IMR-90 (cell line): Measurements from ENCODE around the gene RXFP4. TPM values are rescaled to one million over a fixed set of nuclear protein-coding genes. Genes with fewer than 3 reads are reported as not detected.
A peak's percentile ranks its signal among the peaks of the same experiment; 100 is the strongest.

Source experiments
- ATAC-seq: fragments of 200-7000 bp; cut with Tn5 transposase; 2 replicates; pipeline ENCODE4 v1.9.1; 2020; ENCODE audit warnings: low read depth, mild to moderate bottlenecking, moderate library complexity
- BruUV-seq: library from RNA; stranded (reverse); fragments of 400-500 nt; replicated peaks from 2 replicates; lab custom pipeline; 2021; lab: Mats Ljungman, UMichigan
- CTCF ChIA-PET: fragments of 300-600 bp; formaldehyde crosslinking; extraction: SDS; loops from one replicate; lab custom pipeline; 2021; ENCODE audit warnings: antibody characterized with exemption; lab: Yijun Ruan, JAX
- POLR2A ChIA-PET: fragments of 300-600 bp; sonication (Branson Sonifier 250); formaldehyde crosslinking; loops from one replicate; lab custom pipeline; 2022; ENCODE audit warnings: antibody characterized with exemption; ENCODE audit not compliant: unreplicated experiment; lab: Charles Lee
- DNase-seq: peaks from one replicate; pipeline ENCODE4 v3.0.0; 2013
- H2AFZ ChIP-seq: replicated peaks from 2 replicates; pipeline ENCODE3; 2013; ENCODE audit warnings: low read length, mild to moderate bottlenecking; ENCODE audit not compliant: poor library complexity
- H2AK5ac ChIP-seq: 2 replicates; pipeline ENCODE4 v1.6.1; 2013; ENCODE audit warnings: low read depth, low read length, inconsistent platforms
- H2AK9ac ChIP-seq: replicated peaks from 2 replicates; pipeline ENCODE3; 2013; ENCODE audit warnings: mild to moderate bottlenecking, low read depth, low read length, moderate library complexity; ENCODE audit not compliant: poor library complexity
- H2BK120ac ChIP-seq: 2 replicates; pipeline ENCODE4 v1.6.1; 2013; ENCODE audit warnings: low read depth, low read length, inconsistent platforms
- H2BK15ac ChIP-seq: 3 replicates; pipeline ENCODE4 v1.6.1; 2013; ENCODE audit warnings: low read depth, low read length, inconsistent platforms
- H2BK20ac ChIP-seq: 2 replicates; pipeline ENCODE4 v1.6.1; 2013; ENCODE audit warnings: low read depth, mild to moderate bottlenecking, inconsistent platforms, low read length, moderate library complexity
- H2BK5ac ChIP-seq: 2 replicates; pipeline ENCODE4 v1.6.1; 2013; ENCODE audit warnings: mild to moderate bottlenecking, low read depth, low read length, inconsistent platforms; ENCODE audit not compliant: poor library complexity, severe bottlenecking
- H3K14ac ChIP-seq: replicated peaks from 2 replicates; pipeline ENCODE4 v1.6.1; 2013; ENCODE audit warnings: low read depth, low read length, inconsistent platforms
- H3K18ac ChIP-seq: 2 replicates; pipeline ENCODE4 v1.6.1; 2013; ENCODE audit warnings: low read depth, low read length, control low read depth
- H3K23ac ChIP-seq: 2 replicates; pipeline ENCODE4 v1.6.1; 2013; ENCODE audit warnings: low read depth, low read length, inconsistent platforms
- H3K27ac ChIP-seq: 2 replicates; pipeline ENCODE4 v1.5.1; 2013; ENCODE audit warnings: mild to moderate bottlenecking, control low read depth, low read length; ENCODE audit not compliant: insufficient read depth
- H3K27me3 ChIP-seq: 2 replicates; pipeline ENCODE4 v1.6.1; 2013; ENCODE audit warnings: low read length; ENCODE audit not compliant: control insufficient read depth, insufficient read depth
- H3K36me3 ChIP-seq: 2 replicates; pipeline ENCODE4 v1.6.1; 2013; ENCODE audit warnings: low read length, mixed read lengths; ENCODE audit not compliant: control insufficient read depth, insufficient read depth
- H3K4ac ChIP-seq: 2 replicates; pipeline ENCODE4 v1.6.1; 2013; ENCODE audit warnings: low read depth, low read length, inconsistent platforms
- H3K4me1 ChIP-seq: 2 replicates; pipeline ENCODE4 v1.6.1; 2013; ENCODE audit warnings: low read length, mixed read lengths; ENCODE audit not compliant: control insufficient read depth, insufficient read depth
- H3K4me2 ChIP-seq: 2 replicates; pipeline ENCODE4 v1.6.1; 2013; ENCODE audit warnings: low read depth, mild to moderate bottlenecking, control low read depth, low read length, moderate library complexity
- H3K4me3 ChIP-seq: 2 replicates; pipeline ENCODE4 v1.5.1; 2013; ENCODE audit warnings: low read depth, mild to moderate bottlenecking, control low read depth, low read length, moderate library complexity; ENCODE audit not compliant: insufficient read depth
- H3K56ac ChIP-seq: 2 replicates; pipeline ENCODE4 v1.6.1; 2013; ENCODE audit warnings: low read length, inconsistent platforms; ENCODE audit not compliant: insufficient read depth; ENCODE audit errors: extremely low read depth
- H3K79me1 ChIP-seq, 2 experiments: 2 replicates each; pipeline ENCODE4 v1.6.1; 2013; ENCODE audit warnings: low read length in 2 of 2, inconsistent platforms in 1 of 2, low read depth in 1 of 2
- H3K9ac ChIP-seq: 2 replicates; pipeline ENCODE4 v1.6.1; 2013; ENCODE audit warnings: low read depth, low read length, control low read depth
- H3K9me1 ChIP-seq: 2 replicates; pipeline ENCODE4 v1.6.1; 2013; ENCODE audit warnings: low read length, inconsistent platforms; ENCODE audit not compliant: insufficient read depth
- H3K9me3 ChIP-seq: 2 replicates; pipeline ENCODE4 v1.6.1; 2013; ENCODE audit warnings: low read length; ENCODE audit not compliant: control insufficient read depth, insufficient read depth
- H4K20me1 ChIP-seq: 2 replicates; pipeline ENCODE4 v1.6.1; 2013; ENCODE audit warnings: low read length, inconsistent platforms; ENCODE audit not compliant: insufficient read depth
- H4K5ac ChIP-seq: 2 replicates; pipeline ENCODE4 v1.6.1; 2013; ENCODE audit warnings: mild to moderate bottlenecking, low read depth, low read length, control low read depth
- H4K8ac ChIP-seq, 2 experiments: 2 replicates each; pipeline ENCODE4 v1.6.1; 2013; ENCODE audit warnings: low read depth in 2 of 2, low read length in 2 of 2, control low read depth in 1 of 2, inconsistent platforms in 1 of 2
- H4K91ac ChIP-seq: 2 replicates; pipeline ENCODE4 v1.6.1; 2013; ENCODE audit warnings: low read depth, low read length, inconsistent platforms; ENCODE audit not compliant: insufficient read depth
- CTCF ChIP-seq: conservative IDR thresholded peaks from 2 replicates; pipeline ENCODE4 v1.5.1; 2012; ENCODE audit warnings: mild to moderate bottlenecking, low read depth, low read length, improper control_type of control experiment
- MAZ ChIP-seq: IDR thresholded peaks from 2 replicates; pipeline ENCODE4 v1.6.1; 2012; ENCODE audit warnings: low read depth, mild to moderate bottlenecking, low read length, improper control_type of control experiment, moderate library complexity, borderline replicate concordance
- NFE2L2 ChIP-seq: fragments of 150-350 bp; IDR thresholded peaks from 2 replicates; pipeline ENCODE4 v1.6.1; 2016; ENCODE audit warnings: low read depth, mild to moderate bottlenecking, low read length
- RFX5 ChIP-seq: IDR thresholded peaks from 2 replicates; pipeline ENCODE4 v1.8.0; 2012; ENCODE audit warnings: low read depth, mild to moderate bottlenecking, low read length, moderate library complexity
- SMC3 ChIP-seq: fragments of 150-350 bp; IDR thresholded peaks from 2 replicates; pipeline ENCODE4 v1.6.1; 2016; ENCODE audit warnings: low read depth, mild to moderate bottlenecking, antibody characterized with exemption, low read length, moderate library complexity
- WGBS, 2 experiments: methylation state at CpG; one replicate each; pipeline versions ENCODE4 v1.1.5 to v1.1.7; 2013; ENCODE audit warnings: missing lambda C conversion rate in 2 of 2; ENCODE audit not compliant: insufficient read length in 1 of 2; ENCODE audit errors: extremely low coverage in 2 of 2; 5-methylcytosine and 5-hydroxymethylcytosine counted together
- dilution Hi-C: fragments of 300-500 bp; cut with HindIII; formaldehyde crosslinking; loops from one replicate; pipeline ENCODE4 v1.14.3; 2018; ENCODE audit warnings: low sequenced_read_pairs; ENCODE audit not compliant: unreplicated experiment
- in situ Hi-C: fragments of 300-500 bp; cut with MboI; formaldehyde crosslinking; loops from 3 replicates; pipeline ENCODE4 v1.14.3; 2019; ENCODE audit warnings: low sequenced_read_pairs, inconsistent platforms, mixed read lengths
- intact Hi-C: fragments of 100-400 bp; cut with micrococcal nuclease; formaldehyde crosslinking; loops from 2 replicates; pipeline ENCODE4 v1.10.0; 2022
- polyA plus RNA-seq, 3 experiments: library from polyadenylated mRNA; depleted of rRNA; stranded (reverse); fragments of >200 nt; gene quantifications; 2 replicates each; pipeline ENCODE4 v1.2.3, GENCODE V29; 2012; ENCODE audit warnings: low replicate concordance in 1 of 3
- total RNA-seq: library from RNA; depleted of rRNA; stranded (reverse); fragments of >200 nt; gene quantifications from 2 replicates; pipeline ENCODE4 v1.2.3, GENCODE V29; 2012

The RXFP4 gene
- total and polyA plus RNA-seq, 2 of the 4 experiments (the other 2 are of a cell fraction), result not detected

GRCh38 chr1:155951753-155952504 is 10.5 kb downstream of the RXFP4 start:
- Histone ChIP-seq H3K27me3 (no peaks in the 10 kb centered on the region), H3K4ac (no peak overlapping the region), H2BK15ac (no peak overlapping the region), H3K36me3 (peaks cover 79% of the 10 kb centered on the region), H4K91ac (no peak overlapping the region), H3K4me2 (no peak overlapping the region), H2AFZ (no peak overlapping the region), H3K18ac (no peak overlapping the region), H3K9me3 (no peaks in the 10 kb centered on the region), H3K9me1 (peaks cover 11% of the 10 kb centered on the region; the same call in 1 of the 2 replicates), H2BK120ac (no peak overlapping the region), H3K27ac (no peak overlapping the region), H4K20me1 (peaks cover 22% of the 10 kb centered on the region; the same call in 1 of the 2 replicates), H3K9ac (no peak overlapping the region), H4K8ac (0 out of 4 replicates have a peak overlapping the region, but pooled peaks of 1 of the 2 experiments have one; percentile 32), H2BK5ac (no peak overlapping the region), H2AK9ac (peak overlapping the region; percentile 13), H4K5ac (no peak overlapping the region), H2AK5ac (no peak overlapping the region), H3K14ac (no peak overlapping the region), H3K79me1 (peaks cover 35 to 51% of the 10 kb centered on the region in 2 experiments), H3K4me1 (no peaks in the 10 kb centered on the region), H2BK20ac (no peak overlapping the region), H3K4me3 (no peak overlapping the region), H3K23ac (no peak overlapping the region), H3K56ac (no peak overlapping the region)
- POLR2A ChIA-PET, result no interaction called here
- dilution Hi-C loops (no loop called here), intact Hi-C loops (no loop called here), in situ Hi-C loops (no loop called here)
- 100% methylated on average over 1 of the region's 6 CpGs; no CpG with 5 or more reads in 1 of the 2 experiments for WGBS, 2 experiments
- DNase-seq, result no peak
- BruUV-seq, result no TSS peak
- CTCF ChIA-PET, result no interaction called here
- TF ChIP-seq NFE2L2, result no peak
- no peak for TF ChIP-seq CTCF
- no peak for TF ChIP-seq SMC3
- no peak for TF ChIP-seq MAZ
- TF ChIP-seq RFX5, result no peak
- no peak for ATAC-seq
